ENCODE results near the gene FOXM1. TPM values are rescaled to one million over a fixed set of nuclear protein-coding genes. Genes with fewer than 3 reads are reported as not detected.

FOXM1 gene
- total RNA-seq, 2 donors from 2014 or later = 1.2 to 10.8 TPM

- no peaks in the 10 kb centered on the region for H3K9me3 ChIP-seq
- TF ChIP-seq CTCF (IDR thresholded peaks at IDR 0.05) = no peak
- no peak for TF ChIP-seq POLR2A (IDR thresholded peaks at IDR 0.05)
- TF ChIP-seq POLR2AphosphoS5 (IDR thresholded peaks at IDR 0.05) = no peak
- no peak overlapping the region for H3K27ac ChIP-seq
- intact Hi-C loops (cut with DNase I) = no loop called here
- DNase-seq (ENCODE audit: low spot score) = no peak
- no peaks in the 10 kb centered on the region for H3K36me3 ChIP-seq
- H3K4me1 ChIP-seq (replicated peaks) = no peaks in the 10 kb centered on the region
- 73% methylated on average over 12 of the region's 12 CpGs for WGBS
- H3K4me3 ChIP-seq = no peak overlapping the region
- H3K27me3 ChIP-seq (replicated peaks; ENCODE audit: insufficient read depth) = no peaks in the 10 kb centered on the region
These were observed 15.3 kb upstream of the FOXM1 start for GRCh38 chr12:2892246-2892645.

- Histone ChIP-seq H3K4me1 (replicated peaks) (no peaks in the 10 kb centered on the region), H3K4me3 (peak overlapping the region; percentile 60 to 79), H3K27me3 (replicated peaks; ENCODE audit: insufficient read depth) (no peaks in the 10 kb centered on the region), H3K36me3 (no peaks in the 10 kb centered on the region), H3K27ac (peak overlapping the region; percentile 91 to 95), H3K9me3 (no peaks in the 10 kb centered on the region)
- intact Hi-C loops (cut with DNase I) = no loop called here
- peak; percentile 30 for DNase-seq (ENCODE audit: low spot score)
- 20% methylated on average over 42 of the region's 42 CpGs for WGBS
- TF ChIP-seq CTCF (IDR thresholded peaks at IDR 0.05) (no peak), POLR2AphosphoS5 (IDR thresholded peaks at IDR 0.05) (no peak), POLR2A (IDR thresholded peaks at IDR 0.05) (no peak)
These were observed 14.5 kb upstream of the FOXM1 start for GRCh38 chr12:2891240-2892053.

- TF ChIP-seq CTCF (IDR thresholded peaks at IDR 0.05) = no peak
- TF ChIP-seq POLR2AphosphoS5 (IDR thresholded peaks at IDR 0.05) = peak; percentile 98
- peak; percentile 93 for TF ChIP-seq POLR2A (IDR thresholded peaks at IDR 0.05)
- no peaks in the 10 kb centered on the region for H3K4me1 ChIP-seq (replicated peaks)
- H3K27me3 ChIP-seq (replicated peaks; ENCODE audit: insufficient read depth) = no peaks in the 10 kb centered on the region
- H3K27ac ChIP-seq = peak within 1 kb of the TSS; percentile 91 to 95
- DNase-seq (ENCODE audit: low spot score) = peak; percentile 99
- H3K4me3 ChIP-seq = peak within 1 kb of the TSS; percentile 60 to 79
- H3K36me3 ChIP-seq = no peaks in the 10 kb centered on the region
- under 1% methylated on average over 61 of the region's 83 CpGs for WGBS
- H3K9me3 ChIP-seq = no peaks in the 10 kb centered on the region
- intact Hi-C loops (cut with DNase I) = no loop called here
These were observed 13.6 kb upstream of the FOXM1 start, which contains the start of gene TULP3 for GRCh38 chr12:2890388-2891239. TULP3 (plus strand) TSS chr12:2890891; CDS start chr12:2890948, 57 bp downstream.

GRCh38 chr12:2890001-2890387 lies 13.0 kb upstream of the FOXM1 start:
- Histone ChIP-seq H3K27me3 (replicated peaks; ENCODE audit: insufficient read depth) (no peaks in the 10 kb centered on the region), H3K4me3 (peak overlapping the region; percentile 60 to 79), H3K27ac (peak overlapping the region; percentile 91 to 95), H3K9me3 (no peaks in the 10 kb centered on the region), H3K36me3 (no peaks in the 10 kb centered on the region), H3K4me1 (replicated peaks) (no peaks in the 10 kb centered on the region)
- WGBS = 64% methylated on average over 10 of the region's 10 CpGs
- TF ChIP-seq POLR2A (IDR thresholded peaks at IDR 0.05) = no peak
- no peak for TF ChIP-seq POLR2AphosphoS5 (IDR thresholded peaks at IDR 0.05)
- TF ChIP-seq CTCF (IDR thresholded peaks at IDR 0.05) = no peak
- DNase-seq (ENCODE audit: low spot score) = no peak
- intact Hi-C loops (cut with DNase I) = no loop called here

Measured in prostate gland (tissue), 2 donors.